ENCODE data around the gene ARSJ. TPM values are rescaled to one million over a fixed set of nuclear protein-coding genes. Genes with fewer than 3 reads are reported as not detected.
"Not testable (repeated sequence)": the region's sequence is repeated elsewhere in the genome, so short reads cannot be mapped to it uniquely, and the experiment has no call there.

ARSJ gene
- total RNA-seq, 1 donor from 2014 or later: 12.8 TPM

GRCh38 chr4:113960684-113961321 is 18.6 kb downstream of the ARSJ start:
- DNase-seq (ENCODE audit: low spot score): no peak
- intact Hi-C loops (cut with DNase I): no loop called here

GRCh38 chr4:113959539-113959937 is 19.9 kb downstream of the ARSJ start:
- intact Hi-C loops (cut with DNase I): loop anchor here (10.0 kb wide), 1 partner anchor 225 kb away; no protein-coding TSS in a partner anchor
- DNase-seq (ENCODE audit: low spot score): no peak

GRCh38 chr4:113958766-113959538 is 20.5 kb downstream of the ARSJ start:
- DNase-seq (ENCODE audit: low spot score): no peak
- intact Hi-C loops (cut with DNase I): loop anchor here (10.0 kb wide), 1 partner anchor 226 kb away; no protein-coding TSS in a partner anchor

GRCh38 chr4:113957956-113958355 is 21.5 kb downstream of the ARSJ start:
- intact Hi-C loops (cut with DNase I): loop anchor here (10.0 kb wide), 1 partner anchor 227 kb away; no protein-coding TSS in a partner anchor
- DNase-seq (ENCODE audit: low spot score): no peak

- intact Hi-C loops (cut with DNase I): loop anchor here (10.0 kb wide), 1 partner anchor 229 kb away; no protein-coding TSS in a partner anchor
- no peak for DNase-seq (ENCODE audit: low spot score)
These were observed 23.5 kb downstream of the ARSJ start for GRCh38 chr4:113955948-113956347.

GRCh38 chr4:113955411-113955810 is 24.0 kb downstream of the ARSJ start:
- no peak for DNase-seq (ENCODE audit: low spot score)
- intact Hi-C loops (cut with DNase I): loop anchor here (10.0 kb wide), 1 partner anchor 229 kb away; no protein-coding TSS in a partner anchor

GRCh38 chr4:113953888-113954287 is 25.6 kb downstream of the ARSJ start:
- no peak for DNase-seq (ENCODE audit: low spot score)
- intact Hi-C loops (cut with DNase I): loop anchor here (5.0 to 10.0 kb wide), 3 partner anchors 118 to 428 kb away; no protein-coding TSS in a partner anchor

- no peak for DNase-seq (ENCODE audit: low spot score)
- intact Hi-C loops (cut with DNase I): loop anchor here (5.0 to 10.0 kb wide), 3 partner anchors 120 to 430 kb away; no protein-coding TSS in a partner anchor
These were observed 26.9 kb downstream of the ARSJ start for GRCh38 chr4:113952452-113953029.

GRCh38 chr4:113951263-113951662 is 28.2 kb downstream of the ARSJ start:
- no peak for DNase-seq (ENCODE audit: low spot score)
- intact Hi-C loops (cut with DNase I): loop anchor here (5.0 to 10.0 kb wide), 3 partner anchors 121 to 431 kb away; no protein-coding TSS in a partner anchor

- intact Hi-C loops (cut with DNase I): loop anchor here (5.0 to 10.0 kb wide), 3 partner anchors 122 to 432 kb away; no protein-coding TSS in a partner anchor
- DNase-seq (ENCODE audit: low spot score): no peak
These were observed 29.2 kb downstream of the ARSJ start for GRCh38 chr4:113950207-113950606.

- no peak for DNase-seq (ENCODE audit: low spot score)
- intact Hi-C loops (cut with DNase I): no loop called here
These were observed 32.0 kb downstream of the ARSJ start for GRCh38 chr4:113947484-113947883.

GRCh38 chr4:113945906-113946305 is 33.5 kb downstream of the ARSJ start:
- intact Hi-C loops (cut with DNase I): no loop called here
- no peak for DNase-seq (ENCODE audit: low spot score)

GRCh38 chr4:113943863-113944262 is 35.6 kb downstream of the ARSJ start:
- intact Hi-C loops (cut with DNase I): no loop called here

GRCh38 chr4:113943085-113943484 is 36.4 kb downstream of the ARSJ start:
- intact Hi-C loops (cut with DNase I): no loop called here
- no peak for DNase-seq (ENCODE audit: low spot score)

More at GRCh38 chr4:113943863-113944262, 35.6 kb downstream of the ARSJ start:
- no peak for DNase-seq (ENCODE audit: low spot score)

GRCh38 chr4:113941836-113942235 is 37.6 kb downstream of the ARSJ start:
- intact Hi-C loops (cut with DNase I): no loop called here
- no peak for DNase-seq (ENCODE audit: low spot score)

GRCh38 chr4:113940103-113940502 is 39.3 kb downstream of the ARSJ start:
- intact Hi-C loops (cut with DNase I): not testable (repeated sequence)

GRCh38 chr4:113935190-113935589 is 44.3 kb downstream of the ARSJ start:
- intact Hi-C loops (cut with DNase I): no loop called here
- DNase-seq (ENCODE audit: low spot score): no peak

More at GRCh38 chr4:113940103-113940502, 39.3 kb downstream of the ARSJ start:
- not testable (repeated sequence) for DNase-seq (ENCODE audit: low spot score)

GRCh38 chr4:113924706-113925105 is 54.7 kb downstream of the ARSJ start:
- DNase-seq (ENCODE audit: low spot score); intact Hi-C loops (cut with DNase I): not testable (repeated sequence)

- intact Hi-C loops (cut with DNase I): no loop called here
- no peak for DNase-seq (ENCODE audit: low spot score)
These were observed 58.2 kb downstream of the ARSJ start for GRCh38 chr4:113921089-113921794.

All from cardiac septum (tissue), 1 donor.